Kidney tubule cell (primary cell): ENCODE results near the gene CAMTA1.

Experiments used
- DNase-seq: peaks from one replicate; pipeline ENCODE4 v3.0.0-alpha.2; 2018; ENCODE audit warnings: low spot score

CAMTA1 gene

DNA sequence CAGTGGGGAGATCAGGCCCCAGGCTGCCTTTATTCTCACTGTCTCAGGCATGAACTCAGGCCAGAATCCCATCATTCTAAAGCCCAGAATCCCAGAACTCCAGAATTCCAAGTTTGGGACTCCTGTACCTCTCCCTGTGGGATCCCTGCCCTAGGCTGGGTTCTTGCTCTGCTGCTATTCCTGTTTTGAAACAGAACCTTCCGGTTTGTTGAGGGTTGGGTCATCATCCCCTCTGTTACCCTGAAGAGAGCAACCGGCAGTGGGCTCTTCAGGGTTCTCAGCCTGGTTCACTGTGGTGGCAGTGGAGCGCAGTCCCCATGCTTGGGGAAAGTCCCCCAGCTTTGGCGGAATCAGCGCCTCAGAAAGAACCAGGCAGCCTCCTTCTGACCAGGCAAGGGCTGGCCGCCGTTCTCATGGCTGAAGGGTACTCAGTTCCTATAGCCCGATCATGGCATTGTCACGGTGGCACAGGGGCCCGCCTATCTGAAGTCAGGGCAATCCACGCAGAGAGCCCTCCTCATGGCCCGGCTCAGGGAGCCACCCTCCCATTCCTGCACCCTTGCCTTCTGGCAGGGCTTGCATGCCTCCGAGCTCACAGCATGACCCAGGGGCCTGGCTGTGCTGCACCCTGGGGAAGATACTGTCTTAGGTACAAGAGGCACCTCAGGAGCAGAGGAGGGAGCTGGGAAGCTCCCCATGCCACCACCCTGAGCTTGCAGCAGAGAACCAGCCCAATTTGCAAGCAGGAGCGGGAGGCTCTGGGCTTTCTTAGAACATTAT is 650.2 kb downstream of the CAMTA1 start:
- DNase-seq, result no peak

DNA sequence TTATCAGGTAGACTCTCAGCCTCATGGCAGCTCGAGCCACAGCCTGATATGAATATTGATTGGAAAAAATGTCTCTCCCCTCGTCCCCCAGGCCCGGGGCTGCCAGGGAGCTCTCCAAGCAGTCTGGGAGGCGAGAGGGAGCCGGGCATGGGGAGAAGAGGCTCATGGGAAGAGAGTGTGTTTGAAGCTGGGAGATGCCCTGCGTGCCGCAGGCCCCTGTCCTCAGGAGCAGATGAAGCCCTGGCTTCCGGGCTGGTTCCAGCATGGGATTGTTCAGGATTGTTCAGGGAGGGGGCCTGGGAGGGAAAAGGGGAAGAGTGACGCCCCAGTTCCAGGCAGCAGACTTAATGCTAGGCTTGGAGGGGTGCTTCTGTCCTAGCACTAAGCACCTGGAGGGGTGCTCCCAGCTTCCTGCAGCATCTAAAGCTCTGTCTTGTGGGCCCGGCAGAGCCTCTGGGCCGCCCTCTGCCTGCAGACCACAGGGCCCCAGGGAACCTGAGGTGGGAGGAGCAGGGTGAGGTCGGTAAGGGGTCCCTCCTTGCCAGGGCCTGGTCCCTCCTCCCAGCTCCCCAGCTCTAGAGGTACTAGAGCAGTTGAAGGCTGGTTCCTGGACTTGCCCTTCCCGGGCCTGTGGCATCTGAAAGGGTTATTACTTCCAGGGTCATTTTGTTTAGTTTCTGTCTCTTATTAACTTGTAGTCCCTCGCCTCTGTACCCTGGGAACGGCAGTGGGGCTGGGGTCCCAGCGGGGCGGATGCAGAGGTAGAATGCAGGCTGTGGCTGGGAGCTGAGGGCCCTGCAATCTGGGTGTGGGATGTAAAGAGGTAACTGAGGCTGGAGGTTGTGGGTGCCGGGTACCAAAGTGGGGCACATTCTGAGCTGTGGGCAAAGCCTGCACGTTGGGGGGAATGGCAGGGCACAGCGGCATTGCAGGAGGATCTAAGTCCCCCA is 651.1 kb downstream of the CAMTA1 start:
- DNase-seq, result no peak

DNA sequence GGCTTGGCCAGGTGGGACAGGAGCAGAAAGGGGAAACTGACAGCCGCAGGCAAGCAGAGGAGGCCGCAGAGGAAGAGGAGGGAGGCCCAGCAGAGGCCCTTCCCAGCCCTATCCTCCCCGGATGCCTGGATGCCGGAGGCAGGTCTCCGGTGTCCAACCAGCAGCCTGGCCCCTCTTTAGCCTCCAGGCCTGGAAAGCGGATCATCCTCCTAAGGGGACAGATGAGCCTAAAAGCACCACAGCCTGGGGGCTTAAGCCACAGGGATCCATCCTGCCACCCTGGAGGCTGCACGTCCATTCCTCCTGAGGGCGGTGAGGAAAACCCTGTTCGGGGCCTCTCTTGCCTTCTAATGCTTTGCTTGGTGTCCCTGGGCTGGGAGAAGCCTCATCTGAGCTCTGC is 651.8 kb downstream of the CAMTA1 start:
- no peak for DNase-seq

DNA sequence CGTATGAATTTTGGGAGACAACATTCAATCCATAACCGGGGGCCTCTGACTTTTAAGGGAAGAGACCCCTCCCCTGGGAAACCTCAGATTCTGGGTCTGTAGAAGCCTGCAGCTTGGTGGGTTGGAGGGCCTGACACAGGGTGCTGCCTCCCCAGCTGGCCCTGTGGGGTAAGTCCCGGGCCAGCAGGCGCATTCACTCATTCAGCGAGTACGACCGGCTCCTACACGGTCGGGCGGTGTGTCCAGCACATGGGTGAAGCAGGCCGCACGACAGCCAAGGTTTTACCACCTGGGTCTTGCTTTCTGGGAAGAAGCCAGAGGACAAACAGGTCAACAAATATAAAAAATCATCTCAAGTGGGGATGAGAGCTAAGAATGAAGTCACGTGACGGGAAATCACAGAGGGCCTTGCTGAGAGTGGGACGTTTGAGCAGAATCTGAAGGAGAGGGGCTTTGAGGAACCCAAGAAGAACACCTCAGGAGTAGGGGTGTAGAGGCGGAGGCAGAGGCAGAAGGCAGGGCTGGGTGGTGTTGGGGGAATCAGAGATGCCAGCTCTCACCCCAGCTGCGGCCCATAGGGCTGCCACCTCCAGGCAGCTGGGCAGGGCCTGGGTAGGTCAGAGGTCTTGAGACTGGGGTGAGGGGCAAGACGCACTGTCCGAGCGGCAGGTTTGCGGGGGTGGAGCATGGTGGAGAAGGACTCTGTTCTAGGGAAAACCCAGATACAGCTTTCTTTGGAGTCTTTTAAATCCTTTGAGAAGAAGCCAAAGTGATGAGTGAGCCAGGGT is 652.5 kb downstream of the CAMTA1 start:
- no peak for DNase-seq

DNA sequence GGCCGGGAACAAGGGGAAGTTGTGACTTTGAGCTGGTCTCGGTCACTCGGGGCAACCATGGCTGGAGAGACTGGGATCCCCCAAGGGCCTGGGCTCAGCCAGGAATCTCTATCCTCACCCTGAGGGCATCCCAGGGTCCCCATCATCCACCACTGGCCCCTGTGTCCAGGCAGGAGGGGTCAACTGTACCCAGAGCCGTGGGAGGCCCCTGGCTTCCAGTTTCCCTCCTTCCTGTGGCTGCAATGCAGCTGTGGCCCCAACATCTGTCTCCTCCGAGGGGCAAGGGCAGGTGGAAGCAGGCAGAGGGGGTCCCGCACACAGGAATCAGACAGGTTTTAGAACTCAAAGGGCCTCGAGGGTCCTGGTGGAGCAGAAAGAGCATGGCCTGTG is 653.1 kb downstream of the CAMTA1 start:
- DNase-seq, result no peak

DNA sequence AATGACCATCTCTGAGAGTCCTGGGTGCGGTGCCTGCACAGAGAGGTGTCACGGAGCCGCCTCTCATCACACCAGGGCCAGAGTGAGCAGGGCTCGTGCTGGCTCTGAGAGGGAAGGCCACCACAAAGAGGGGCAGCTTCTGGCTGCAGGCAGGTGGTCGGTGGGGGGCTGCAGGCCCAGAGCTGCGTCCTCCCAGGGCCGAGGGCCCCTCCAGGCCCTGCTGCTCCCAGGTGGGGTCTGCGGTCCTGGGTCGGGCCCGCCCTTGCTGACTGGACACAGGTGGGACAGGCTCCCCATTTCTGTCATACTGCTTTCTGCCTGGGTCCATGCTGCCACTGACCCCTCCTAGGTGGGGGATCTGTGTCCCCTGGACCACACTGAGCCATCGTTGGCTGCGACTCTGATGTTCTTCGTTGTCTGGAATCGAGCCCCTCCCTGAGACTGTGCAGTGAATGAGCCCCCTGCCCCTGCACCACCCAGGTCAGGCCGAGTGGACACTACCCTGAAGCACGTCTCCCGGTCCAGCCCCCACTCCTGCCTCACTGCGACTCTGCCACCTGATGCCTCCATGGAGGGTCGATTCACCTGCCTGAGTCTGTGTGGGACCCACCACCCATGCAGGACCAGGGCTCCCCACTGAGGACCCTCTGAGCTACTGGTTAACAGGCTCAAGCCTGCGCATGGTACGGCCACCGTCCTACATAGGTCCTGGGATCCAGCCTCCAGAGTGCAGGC is 653.8 kb downstream of the CAMTA1 start:
- DNase-seq, result no peak

DNA sequence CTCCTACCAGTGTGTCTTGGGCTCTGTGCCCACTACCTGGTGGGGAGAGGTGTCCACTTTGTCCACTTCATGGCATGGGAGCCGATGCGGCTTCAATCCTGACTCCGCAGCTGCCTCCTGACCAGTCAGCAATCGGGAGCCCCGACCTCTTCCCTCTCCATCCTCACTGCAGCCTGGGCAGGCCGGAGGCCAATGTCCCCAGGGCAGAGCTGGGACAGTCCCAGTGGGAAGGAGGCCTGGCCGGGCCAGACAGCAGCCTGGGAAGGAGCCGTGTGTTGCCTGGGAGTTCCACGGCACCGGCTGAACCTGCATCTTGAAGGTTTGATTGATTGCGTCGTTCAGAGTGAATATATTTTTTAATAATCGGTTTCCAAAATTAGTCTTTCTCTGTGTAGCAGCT is 654.9 kb downstream of the CAMTA1 start:
- no peak for DNase-seq

DNA sequence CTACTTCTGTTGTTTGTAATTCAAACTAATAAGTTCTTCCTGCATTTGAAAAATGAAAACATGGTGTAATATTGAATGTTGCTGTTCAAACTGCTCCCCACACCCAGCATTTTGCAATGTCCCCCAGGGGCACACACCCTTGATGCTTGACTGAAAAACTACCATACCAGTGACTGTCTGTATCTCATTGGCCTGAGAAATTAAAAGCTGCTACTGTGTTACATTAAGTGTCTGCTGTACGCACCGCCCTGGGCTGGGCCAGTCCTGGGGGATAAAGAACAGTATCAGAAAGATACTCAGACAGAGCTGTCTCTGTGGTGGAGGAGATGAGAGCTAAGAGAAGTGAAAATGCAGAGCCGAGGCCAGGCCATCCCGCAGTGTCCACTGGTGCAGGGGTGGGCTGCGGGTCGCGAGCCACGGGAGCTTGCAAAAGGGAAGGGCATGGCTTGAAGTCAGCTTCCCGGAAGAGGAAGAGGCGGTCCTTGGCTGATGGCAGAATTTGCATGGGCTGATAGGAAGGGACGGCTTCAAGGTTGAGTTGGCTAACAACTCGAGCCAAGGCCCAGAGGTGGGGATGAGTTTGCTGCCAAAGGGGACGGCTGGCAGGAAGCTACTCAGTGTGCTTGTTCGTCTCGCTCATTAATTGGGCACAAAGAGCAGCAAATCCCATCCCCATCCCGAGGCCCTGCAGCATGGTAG is 656.0 kb downstream of the CAMTA1 start:
- no peak for DNase-seq

DNA sequence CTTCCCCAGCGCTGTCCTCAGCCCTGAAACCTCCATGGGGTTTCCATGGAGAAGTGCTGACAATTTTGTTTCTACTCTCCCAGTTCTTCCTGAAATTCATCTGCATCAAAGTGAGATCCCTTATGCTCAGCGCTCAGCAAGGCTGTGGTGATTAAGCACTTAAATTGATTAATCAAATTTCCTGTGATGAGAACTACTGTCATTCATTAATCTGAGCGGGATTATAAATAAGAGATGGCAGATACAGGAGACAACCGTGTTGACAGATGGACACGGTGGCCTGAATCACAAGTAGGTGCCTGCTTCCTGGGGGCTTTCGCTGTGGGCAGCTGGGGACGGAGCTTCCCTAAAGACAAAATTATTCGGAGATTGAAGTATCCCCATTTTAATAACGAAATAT is 656.8 kb downstream of the CAMTA1 start:
- no peak for DNase-seq

DNA sequence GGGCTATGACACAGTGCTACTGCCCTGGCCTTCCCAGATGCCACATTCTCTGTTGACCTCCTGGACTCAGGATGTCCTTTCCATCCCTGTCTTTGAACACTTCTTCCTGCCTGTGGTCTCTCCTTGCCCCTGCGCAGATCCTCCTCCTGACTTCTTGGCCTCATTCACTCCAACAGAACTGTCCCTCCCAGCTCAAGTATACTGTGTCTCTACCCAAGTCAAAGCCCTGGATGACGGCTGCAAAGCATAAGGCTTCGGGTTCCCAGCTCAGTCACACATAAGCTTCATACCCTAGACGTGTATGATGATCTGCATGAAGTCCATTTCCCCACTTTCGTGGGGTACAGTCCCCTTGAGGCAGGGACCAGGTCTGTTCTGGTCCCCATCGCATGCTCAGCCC is 657.7 kb downstream of the CAMTA1 start:
- no peak for DNase-seq

DNA sequence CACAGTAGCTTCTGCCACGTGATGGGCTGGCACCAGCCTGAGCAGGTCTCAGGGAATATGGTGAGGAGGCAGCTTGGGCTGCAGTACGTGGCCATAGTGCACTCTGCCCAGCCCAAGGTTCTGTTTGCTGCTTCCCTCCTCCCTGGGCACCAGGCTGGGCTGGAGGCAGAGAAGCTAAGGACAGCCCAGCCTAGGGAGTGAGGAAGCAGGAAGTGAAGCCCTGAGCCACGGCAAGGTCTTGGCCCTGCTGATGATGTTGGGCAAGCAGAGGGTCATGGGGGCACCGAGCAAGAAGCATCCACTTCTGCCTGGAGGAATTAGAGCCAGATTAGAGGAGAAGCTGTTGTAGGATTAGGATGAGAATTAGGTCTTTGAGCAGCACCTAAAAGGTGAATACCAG is 659.1 kb downstream of the CAMTA1 start:
- DNase-seq, result no peak

DNA sequence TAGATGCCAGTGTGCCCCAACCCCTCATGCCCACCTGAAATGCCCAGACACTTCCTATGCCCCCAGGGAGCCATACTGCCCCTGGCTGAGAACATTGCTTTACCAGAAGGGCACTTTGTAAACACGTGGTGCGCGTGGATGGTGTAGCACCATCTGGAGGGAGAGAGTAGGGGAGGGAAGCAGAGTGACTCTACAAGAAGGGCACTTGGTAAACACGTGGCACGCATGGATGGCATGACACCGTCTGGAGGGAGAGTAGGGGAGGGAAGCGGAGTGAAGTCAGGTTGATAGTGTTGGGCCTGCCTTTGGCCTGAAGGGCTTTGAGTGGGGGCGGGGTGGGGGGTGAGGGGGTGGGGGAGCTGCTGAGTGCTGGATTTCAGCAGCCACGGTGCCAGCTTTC is 661.8 kb downstream of the CAMTA1 start:
- peak; percentile 13 for DNase-seq

DNA sequence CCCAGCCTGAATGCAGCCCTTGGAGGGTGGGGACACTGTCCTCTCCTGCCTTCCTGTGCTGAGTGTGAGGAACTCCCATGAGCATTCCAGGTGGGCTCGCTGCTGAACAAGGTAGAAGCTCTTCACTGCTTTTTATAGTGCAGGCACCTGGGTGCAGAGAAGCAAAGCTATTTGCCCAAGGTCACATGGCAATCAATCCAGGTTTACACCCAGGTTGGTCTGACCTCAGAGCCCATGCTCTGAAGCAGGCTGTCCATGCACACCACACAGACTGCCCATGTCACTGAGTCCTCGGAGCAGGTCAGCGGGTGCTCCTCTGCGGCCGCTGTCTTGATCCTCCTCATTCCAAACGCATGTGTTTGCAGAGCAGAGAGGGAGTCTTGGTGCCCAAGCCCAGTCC is 662.5 kb downstream of the CAMTA1 start:
- no peak for DNase-seq

DNA sequence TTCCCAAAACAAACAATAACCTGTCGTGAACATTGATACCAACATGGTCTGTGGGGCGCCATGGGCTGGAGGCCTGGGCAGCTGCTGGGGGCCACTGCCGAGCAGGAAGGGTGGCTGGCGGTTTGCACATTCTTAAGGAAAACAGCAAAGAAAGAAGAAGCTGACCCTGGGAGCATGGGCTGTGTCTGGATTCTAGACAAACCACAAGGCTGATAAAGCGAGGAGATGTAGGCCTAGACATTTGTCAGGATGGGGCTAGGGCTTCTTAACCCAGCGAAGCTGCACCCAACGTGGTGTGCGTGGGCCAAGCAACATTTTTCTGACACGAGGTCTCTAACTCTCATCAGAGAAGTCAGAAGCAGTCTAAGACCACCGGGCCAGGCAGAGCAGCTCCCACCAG is 663.7 kb downstream of the CAMTA1 start:
- no peak for DNase-seq

DNA sequence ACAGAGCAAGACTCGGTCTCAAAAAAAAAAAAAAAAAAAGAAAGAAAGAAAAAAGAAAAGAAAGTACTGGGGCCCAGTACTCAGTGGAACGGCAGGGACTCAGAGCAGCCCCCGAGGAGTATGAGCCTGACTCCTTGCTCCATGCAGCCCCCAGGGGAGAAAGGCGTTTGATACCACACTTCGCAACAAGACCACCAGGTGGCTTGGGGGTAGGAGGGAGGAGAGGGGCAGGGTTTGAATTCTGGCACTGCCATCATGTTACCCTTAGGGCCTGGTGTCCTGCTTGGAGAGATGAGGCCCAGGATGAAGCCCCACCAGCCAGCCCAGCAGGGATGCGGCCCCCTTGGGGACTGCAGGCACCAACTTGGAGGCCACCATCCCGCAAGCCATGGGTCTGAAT is 664.5 kb downstream of the CAMTA1 start:
- no peak for DNase-seq

DNA sequence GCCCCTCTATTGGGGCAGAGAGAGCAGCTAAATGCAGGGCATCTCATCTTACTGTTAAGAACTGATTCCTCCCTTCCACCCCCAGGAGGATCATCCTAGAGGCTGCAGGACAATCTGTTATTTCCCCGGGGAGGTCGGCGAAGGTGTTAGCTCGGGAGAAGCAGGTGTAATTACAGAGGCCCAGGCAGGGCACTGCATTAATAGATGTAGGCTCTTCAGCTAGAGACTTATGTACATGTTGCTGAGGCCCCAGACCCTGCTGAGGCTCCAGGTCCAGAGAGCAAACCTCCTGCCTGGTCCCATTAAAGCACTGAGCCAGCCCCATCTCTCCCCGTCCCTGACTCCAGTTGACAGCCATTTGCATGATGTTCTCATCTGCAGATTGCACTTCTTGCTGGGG is 665.6 kb downstream of the CAMTA1 start:
- no peak for DNase-seq

DNA sequence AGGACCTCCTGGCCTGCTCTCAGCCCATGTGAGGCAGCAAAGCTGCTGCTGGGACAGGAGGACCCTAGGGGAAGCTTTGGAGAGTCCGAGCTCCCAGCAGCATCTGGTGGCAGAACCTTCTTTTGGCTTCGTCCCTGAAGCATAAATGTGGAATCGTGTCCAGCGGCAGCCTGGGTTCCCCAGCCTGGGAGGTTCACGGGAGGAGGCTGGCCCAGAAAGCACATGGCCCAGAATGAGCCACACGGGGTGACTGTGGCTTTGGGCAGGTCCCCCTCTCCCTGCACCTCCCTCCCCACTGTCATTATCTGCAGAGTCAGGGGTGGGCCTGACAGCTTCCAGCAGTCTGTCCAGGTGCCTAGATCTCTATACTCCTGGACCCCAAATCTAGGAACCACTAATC is 667.8 kb downstream of the CAMTA1 start:
- no peak for DNase-seq

DNA sequence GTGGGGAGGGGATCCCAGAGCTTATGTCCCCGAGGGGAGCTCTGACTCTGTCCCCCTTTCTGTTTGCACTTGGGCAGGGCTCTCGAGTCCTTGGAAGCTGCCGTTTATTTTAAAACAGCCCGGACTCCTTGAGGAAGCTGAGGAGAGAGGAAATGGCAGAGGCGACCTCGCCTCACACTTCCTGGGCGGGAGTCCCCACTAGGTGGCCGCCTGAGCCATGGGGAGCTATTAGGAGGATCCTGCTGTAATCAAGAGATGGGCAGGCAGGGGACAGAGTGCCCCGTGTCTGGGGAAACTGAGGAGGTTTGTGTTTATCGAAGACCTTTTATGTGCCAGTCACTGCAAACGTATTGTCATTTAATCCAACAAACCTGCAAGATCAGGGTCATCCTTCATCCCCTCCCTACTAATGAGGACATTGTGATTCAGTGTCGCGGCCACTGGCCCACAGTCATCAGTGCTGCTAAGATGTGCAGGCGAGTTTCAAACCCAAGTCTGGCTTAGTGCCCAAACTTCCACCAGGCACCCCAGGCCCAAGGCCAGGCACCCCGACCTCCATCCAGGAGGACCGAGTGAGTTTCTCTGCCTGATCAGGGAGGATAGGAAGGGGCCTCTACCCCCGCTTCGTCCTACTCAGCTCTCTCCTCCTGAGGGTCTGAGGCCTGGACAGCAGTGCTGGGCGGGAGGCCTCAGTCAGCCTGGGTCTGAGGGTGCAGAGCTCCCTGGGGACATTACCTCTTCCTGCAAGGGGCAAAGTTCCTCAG is 669.0 kb downstream of the CAMTA1 start:
- peak; percentile 50 for DNase-seq

DNA sequence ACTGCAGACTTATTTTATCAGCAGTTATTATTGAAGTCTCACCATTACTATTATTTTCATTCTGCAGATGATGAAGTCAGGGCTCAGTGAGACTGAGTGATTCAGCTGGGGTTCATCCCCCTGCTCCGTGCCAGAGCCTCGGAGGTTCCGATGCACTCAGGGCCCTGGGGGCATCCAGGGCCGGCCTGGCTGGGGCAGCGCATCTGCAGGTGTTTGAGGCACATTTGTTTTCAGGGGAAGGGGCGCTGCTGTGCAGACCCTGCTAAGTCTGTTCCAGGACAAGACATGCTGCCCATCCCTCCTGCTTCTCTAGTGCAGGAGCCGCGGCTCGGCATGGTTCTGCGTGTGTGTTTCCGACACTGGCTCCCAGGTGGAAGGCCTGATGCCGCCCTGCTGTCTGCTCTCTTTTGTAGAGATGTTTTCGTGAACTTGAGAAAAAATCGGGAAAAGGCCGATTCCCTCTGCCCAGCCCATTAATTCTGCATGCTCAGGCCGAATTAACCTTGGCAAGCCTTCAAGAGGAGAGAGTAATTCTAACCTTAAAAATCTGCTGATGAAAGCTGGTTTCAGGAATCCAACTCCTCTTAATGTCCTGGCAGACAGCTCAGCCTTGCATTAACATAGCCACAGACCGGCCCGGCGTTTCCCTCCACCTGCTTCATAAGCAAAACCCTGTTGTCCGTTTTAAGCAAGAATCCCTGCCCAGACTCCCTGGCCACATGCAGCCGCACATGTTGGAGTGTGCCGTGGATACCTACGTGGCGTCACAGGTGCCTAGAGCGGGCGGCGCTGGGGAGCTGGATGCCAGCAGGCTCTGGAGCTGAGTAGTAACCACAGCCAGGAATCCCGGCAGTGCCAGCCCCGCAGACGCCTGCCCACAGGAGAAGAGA is 669.9 kb downstream of the CAMTA1 start:
- peak; percentile 62 for DNase-seq
